ENCODE results near the gene APBB2.

The APBB2 gene

DNA sequence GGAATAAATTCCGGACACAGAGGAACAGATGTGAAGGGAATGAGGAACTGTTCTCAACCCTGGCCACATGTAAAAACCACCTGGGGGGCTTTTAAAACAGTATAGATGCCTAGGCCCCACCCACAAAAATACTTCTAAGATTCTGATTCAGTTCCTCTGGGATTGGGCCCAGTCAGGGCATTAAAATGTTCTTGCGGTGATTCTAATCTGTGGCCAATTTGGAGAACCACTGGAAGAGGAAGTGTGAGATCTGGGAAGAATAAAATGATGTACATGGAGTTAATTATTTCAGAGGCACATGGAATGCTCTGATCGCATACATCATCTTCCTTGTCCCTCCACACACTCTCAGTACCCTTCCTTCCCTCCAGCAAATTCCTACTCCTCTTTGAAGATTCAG lies 192.2 kb downstream of the APBB2 start:
- no peaks in the 10 kb centered on the region for H3K27me3 ChIP-seq (ENCODE audit: insufficient read depth, low read depth, severe bottlenecking)
- TF ChIP-seq, protein P1, sequence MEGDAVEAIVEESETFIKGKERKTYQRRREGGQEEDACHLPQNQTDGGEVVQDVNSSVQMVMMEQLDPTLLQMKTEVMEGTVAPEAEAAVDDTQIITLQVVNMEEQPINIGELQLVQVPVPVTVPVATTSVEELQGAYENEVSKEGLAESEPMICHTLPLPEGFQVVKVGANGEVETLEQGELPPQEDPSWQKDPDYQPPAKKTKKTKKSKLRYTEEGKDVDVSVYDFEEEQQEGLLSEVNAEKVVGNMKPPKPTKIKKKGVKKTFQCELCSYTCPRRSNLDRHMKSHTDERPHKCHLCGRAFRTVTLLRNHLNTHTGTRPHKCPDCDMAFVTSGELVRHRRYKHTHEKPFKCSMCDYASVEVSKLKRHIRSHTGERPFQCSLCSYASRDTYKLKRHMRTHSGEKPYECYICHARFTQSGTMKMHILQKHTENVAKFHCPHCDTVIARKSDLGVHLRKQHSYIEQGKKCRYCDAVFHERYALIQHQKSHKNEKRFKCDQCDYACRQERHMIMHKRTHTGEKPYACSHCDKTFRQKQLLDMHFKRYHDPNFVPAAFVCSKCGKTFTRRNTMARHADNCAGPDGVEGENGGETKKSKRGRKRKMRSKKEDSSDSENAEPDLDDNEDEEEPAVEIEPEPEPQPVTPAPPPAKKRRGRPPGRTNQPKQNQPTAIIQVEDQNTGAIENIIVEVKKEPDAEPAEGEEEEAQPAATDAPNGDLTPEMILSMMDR (IDR thresholded peaks at IDR 0.05; ENCODE audit: low read depth, low read length), result no peak
- H3K4me3 ChIP-seq (ENCODE audit: low read depth, low read length), result no peak overlapping the region
- peaks cover 27% of the 10 kb centered on the region for H3K9me3 ChIP-seq (ENCODE audit: severe bottlenecking)
- H3K27ac ChIP-seq, result no peak overlapping the region
- no peaks in the 10 kb centered on the region for H3K36me3 ChIP-seq
- DNase-seq, result no peak

DNA sequence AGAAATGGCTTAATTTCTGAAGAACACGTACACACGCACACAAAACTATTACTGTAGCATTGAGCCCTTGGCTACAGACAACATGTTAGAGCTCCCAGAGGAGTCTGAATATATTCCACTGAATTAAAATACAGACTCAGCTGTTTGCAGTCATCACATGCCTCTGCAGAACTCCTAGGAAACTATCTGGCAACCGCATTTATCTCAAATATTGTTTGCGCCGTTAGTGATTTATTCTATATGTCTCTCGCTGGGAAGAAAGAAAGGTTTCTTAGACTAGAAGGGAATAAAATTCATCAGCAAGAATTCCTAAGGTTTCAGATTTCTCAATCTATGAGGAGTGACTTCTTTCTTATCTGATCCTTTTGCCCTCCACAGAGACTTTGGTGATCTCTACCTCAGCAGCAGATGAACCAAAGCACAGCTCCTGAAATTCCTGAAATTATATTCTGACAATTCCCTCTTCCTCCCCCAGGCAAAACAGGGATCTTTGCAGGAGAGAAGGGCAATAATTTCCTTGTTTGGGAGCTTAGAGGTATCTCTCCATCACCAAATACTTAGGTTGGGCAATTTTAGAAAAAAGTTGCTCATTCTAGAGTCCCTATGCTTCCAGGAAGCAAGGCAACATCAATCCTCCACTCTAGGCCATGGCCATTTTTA lies 199.2 kb downstream of the APBB2 start:
- Histone ChIP-seq H3K9me3 (ENCODE audit: severe bottlenecking) (no peaks in the 10 kb centered on the region), H3K4me3 (ENCODE audit: low read depth, low read length) (no peak overlapping the region), H3K27me3 (ENCODE audit: insufficient read depth, low read depth, severe bottlenecking) (no peaks in the 10 kb centered on the region), H3K36me3 (no peaks in the 10 kb centered on the region), H3K27ac (no peak overlapping the region)
- TF ChIP-seq, protein P1 (IDR thresholded peaks at IDR 0.05; ENCODE audit: low read depth, low read length), result no peak
- DNase-seq, result no peak

DNA sequence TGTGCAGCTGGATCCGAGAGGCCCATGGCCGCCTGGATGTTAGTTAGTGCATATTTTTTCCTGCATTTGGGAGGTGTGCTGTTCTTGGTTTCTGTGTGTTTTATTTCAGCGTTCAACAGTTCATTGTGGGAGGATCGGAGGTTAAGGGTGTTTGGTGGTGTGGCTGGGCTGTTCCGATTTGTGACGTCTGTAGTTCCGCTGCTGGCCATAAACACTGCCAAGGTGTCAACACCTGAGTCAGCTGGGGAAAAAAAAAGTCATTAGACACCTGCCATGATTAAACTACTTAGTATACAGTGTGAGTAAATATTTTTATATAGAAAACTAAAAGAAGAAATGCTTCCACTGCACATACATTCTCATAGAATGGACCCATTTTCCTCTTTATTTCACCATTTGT lies 200.2 kb downstream of the APBB2 start:
- H3K27ac ChIP-seq, result no peak overlapping the region
- H3K4me3 ChIP-seq (ENCODE audit: low read depth, low read length), result no peak overlapping the region
- no peaks in the 10 kb centered on the region for H3K27me3 ChIP-seq (ENCODE audit: insufficient read depth, low read depth, severe bottlenecking)
- no peaks in the 10 kb centered on the region for H3K9me3 ChIP-seq (ENCODE audit: severe bottlenecking)
- no peaks in the 10 kb centered on the region for H3K36me3 ChIP-seq
- DNase-seq, result no peak
- TF ChIP-seq, protein P1 (IDR thresholded peaks at IDR 0.05; ENCODE audit: low read depth, low read length), result no peak

DNA sequence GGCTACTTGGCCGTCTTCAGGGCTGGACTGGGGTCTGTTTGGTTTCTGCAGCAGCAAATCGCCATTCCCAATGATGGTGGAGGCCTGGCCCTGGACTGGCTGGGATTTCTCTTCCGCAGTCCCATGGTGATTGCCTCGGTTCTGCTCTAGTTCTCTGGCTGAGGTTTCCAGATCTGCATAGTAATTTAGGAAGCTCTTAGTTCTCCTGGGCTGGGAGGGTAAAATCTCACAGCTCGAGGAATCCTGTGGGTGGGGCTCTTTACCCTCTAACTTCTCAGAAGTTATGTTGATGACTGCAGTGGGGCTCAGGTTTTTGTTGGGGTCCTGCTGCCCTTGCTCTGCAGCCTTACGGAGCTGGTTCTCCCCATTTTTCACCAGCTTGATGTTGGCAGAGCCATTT lies 200.6 kb downstream of the APBB2 start:
- no peak overlapping the region for H3K4me3 ChIP-seq (ENCODE audit: low read depth, low read length)
- no peaks in the 10 kb centered on the region for H3K27me3 ChIP-seq (ENCODE audit: insufficient read depth, low read depth, severe bottlenecking)
- no peak overlapping the region for H3K27ac ChIP-seq
- DNase-seq, result no peak
- TF ChIP-seq, protein P1 (IDR thresholded peaks at IDR 0.05; ENCODE audit: low read depth, low read length), result no peak
- H3K9me3 ChIP-seq (ENCODE audit: severe bottlenecking), result no peaks in the 10 kb centered on the region
- no peaks in the 10 kb centered on the region for H3K36me3 ChIP-seq

DNA sequence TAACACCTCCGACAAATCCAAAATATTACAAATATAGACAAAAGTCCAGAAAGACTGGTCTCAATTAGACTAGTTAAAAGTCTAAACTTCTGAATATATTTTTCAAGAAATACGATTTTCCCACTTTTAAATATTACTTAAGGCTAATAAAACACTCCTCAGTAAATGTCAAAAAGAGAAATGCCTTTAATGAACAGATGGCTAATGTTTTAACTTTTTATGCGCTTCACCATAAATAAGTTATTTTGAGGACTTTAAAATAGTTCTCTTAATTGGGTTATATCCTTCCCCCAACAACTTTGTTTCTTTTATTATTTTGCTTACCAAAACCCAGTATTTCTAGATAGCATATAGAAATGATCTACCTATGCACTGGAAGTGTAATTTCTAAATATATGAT lies 201.4 kb downstream of the APBB2 start:
- Histone ChIP-seq H3K36me3 (no peaks in the 10 kb centered on the region), H3K27me3 (ENCODE audit: insufficient read depth, low read depth, severe bottlenecking) (no peaks in the 10 kb centered on the region), H3K9me3 (ENCODE audit: severe bottlenecking) (no peaks in the 10 kb centered on the region), H3K4me3 (ENCODE audit: low read depth, low read length) (no peak overlapping the region), H3K27ac (no peak overlapping the region)
- TF ChIP-seq, protein P1 (IDR thresholded peaks at IDR 0.05; ENCODE audit: low read depth, low read length), result no peak
- DNase-seq, result no peak

DNA sequence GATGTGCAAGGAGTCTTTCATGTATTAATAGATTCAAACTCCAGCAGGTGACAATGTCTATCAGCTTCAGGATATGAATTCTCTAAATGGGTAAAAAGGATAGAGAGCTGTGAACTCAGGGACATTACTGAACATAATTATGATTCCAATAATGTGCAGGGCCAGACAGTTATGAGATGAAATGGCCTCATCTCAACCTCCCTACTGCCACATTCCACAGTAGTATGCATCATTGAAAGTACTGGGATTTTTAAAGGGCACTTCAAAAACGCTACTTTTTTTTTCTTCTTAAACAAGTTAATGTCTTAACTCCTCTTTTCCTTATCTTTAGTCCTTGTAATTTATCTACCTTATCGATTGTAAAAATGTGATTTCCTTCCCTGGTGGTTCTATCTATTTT lies 202.0 kb downstream of the APBB2 start:
- Histone ChIP-seq H3K27ac (no peak overlapping the region), H3K4me3 (ENCODE audit: low read depth, low read length) (no peak overlapping the region), H3K9me3 (ENCODE audit: severe bottlenecking) (no peaks in the 10 kb centered on the region), H3K36me3 (no peaks in the 10 kb centered on the region), H3K27me3 (ENCODE audit: insufficient read depth, low read depth, severe bottlenecking) (no peaks in the 10 kb centered on the region)
- TF ChIP-seq, protein P1 (IDR thresholded peaks at IDR 0.05; ENCODE audit: low read depth, low read length), result no peak
- DNase-seq, result no peak

Data from WERI-Rb-1 (cell line).